HL-60 (cell line): ENCODE results near the gene COLEC12.
"Not testable (repeated sequence)": the region's sequence is repeated elsewhere in the genome, so short reads cannot be mapped to it uniquely, and the experiment has no call there.

Source experiments
- GABPA ChIP-seq: IDR thresholded peaks from 2 replicates; pipeline ENCODE4 v1.6.1; 2012; ENCODE audit warnings: low read depth
- POLR2AphosphoS5 ChIP-seq: IDR thresholded peaks from 2 replicates; pipeline ENCODE4 v1.6.1; 2012; ENCODE audit warnings: low read depth
- SPI1 ChIP-seq: IDR thresholded peaks from 2 replicates; pipeline ENCODE4 v1.6.1; 2012; ENCODE audit warnings: low read depth, mild to moderate bottlenecking, borderline replicate concordance
- TF ChIP-seq, protein P1 (sequence below): IDR thresholded peaks from 2 replicates; pipeline ENCODE4 v1.6.1; 2012; ENCODE audit warnings: low read depth; ENCODE audit not compliant: insufficient replicate concordance
- TF ChIP-seq, protein P2 (sequence below): IDR thresholded peaks from one replicate; pipeline ENCODE4 v1.5.1; 2011; ENCODE audit warnings: low read length, control low read depth, inconsistent platforms; ENCODE audit not compliant: insufficient read depth

DNA sequence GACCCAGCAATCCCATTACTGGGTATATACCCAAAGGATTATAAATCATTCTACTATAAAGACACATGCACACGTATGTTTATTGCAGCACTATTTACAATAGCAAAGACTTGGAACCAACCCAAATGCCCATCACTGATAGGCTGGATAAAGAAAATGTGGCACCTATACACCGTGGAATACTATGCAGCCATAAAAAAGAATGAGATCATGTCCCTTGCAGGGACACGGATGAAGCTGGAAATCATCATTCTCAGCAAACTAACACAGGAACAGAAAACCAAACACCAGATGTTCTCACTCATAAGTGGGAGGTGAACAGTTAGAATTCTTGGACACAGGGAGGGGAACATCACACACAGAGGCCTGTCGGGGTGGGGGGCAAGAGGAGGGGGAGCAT, 210.5 kb downstream of the COLEC12 start:
- TF ChIP-seq, protein P1, sequence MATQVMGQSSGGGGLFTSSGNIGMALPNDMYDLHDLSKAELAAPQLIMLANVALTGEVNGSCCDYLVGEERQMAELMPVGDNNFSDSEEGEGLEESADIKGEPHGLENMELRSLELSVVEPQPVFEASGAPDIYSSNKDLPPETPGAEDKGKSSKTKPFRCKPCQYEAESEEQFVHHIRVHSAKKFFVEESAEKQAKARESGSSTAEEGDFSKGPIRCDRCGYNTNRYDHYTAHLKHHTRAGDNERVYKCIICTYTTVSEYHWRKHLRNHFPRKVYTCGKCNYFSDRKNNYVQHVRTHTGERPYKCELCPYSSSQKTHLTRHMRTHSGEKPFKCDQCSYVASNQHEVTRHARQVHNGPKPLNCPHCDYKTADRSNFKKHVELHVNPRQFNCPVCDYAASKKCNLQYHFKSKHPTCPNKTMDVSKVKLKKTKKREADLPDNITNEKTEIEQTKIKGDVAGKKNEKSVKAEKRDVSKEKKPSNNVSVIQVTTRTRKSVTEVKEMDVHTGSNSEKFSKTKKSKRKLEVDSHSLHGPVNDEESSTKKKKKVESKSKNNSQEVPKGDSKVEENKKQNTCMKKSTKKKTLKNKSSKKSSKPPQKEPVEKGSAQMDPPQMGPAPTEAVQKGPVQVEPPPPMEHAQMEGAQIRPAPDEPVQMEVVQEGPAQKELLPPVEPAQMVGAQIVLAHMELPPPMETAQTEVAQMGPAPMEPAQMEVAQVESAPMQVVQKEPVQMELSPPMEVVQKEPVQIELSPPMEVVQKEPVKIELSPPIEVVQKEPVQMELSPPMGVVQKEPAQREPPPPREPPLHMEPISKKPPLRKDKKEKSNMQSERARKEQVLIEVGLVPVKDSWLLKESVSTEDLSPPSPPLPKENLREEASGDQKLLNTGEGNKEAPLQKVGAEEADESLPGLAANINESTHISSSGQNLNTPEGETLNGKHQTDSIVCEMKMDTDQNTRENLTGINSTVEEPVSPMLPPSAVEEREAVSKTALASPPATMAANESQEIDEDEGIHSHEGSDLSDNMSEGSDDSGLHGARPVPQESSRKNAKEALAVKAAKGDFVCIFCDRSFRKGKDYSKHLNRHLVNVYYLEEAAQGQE: not testable (repeated sequence)
- TF ChIP-seq, protein P2, sequence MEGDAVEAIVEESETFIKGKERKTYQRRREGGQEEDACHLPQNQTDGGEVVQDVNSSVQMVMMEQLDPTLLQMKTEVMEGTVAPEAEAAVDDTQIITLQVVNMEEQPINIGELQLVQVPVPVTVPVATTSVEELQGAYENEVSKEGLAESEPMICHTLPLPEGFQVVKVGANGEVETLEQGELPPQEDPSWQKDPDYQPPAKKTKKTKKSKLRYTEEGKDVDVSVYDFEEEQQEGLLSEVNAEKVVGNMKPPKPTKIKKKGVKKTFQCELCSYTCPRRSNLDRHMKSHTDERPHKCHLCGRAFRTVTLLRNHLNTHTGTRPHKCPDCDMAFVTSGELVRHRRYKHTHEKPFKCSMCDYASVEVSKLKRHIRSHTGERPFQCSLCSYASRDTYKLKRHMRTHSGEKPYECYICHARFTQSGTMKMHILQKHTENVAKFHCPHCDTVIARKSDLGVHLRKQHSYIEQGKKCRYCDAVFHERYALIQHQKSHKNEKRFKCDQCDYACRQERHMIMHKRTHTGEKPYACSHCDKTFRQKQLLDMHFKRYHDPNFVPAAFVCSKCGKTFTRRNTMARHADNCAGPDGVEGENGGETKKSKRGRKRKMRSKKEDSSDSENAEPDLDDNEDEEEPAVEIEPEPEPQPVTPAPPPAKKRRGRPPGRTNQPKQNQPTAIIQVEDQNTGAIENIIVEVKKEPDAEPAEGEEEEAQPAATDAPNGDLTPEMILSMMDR: not testable (repeated sequence)
- not testable (repeated sequence) for TF ChIP-seq POLR2AphosphoS5, GABPA, SPI1
